Subcutaneous adipose tissue (tissue), 4 donors: ENCODE measurements around the gene SPATA25. TPM values are rescaled to one million over a fixed set of nuclear protein-coding genes. Genes with fewer than 3 reads are reported as not detected.

Experiments used
- CTCF ChIP-seq: fragments of 450-650 bp; IDR thresholded peaks from one replicate; pipeline ENCODE4 v1.5.1; 2016; ENCODE audit warnings: low read depth, mild to moderate bottlenecking, control low read depth, antibody characterized with exemption, moderate library complexity
- total RNA-seq, 4 donors: library from RNA; depleted of rRNA; stranded (reverse); fragments of >200 nt; gene quantifications; one replicate each; pipeline ENCODE4 v1.1.0, GENCODE V29; 2016

SPATA25 gene
- total RNA-seq, 4 donors from 2014 or later, result 2.2 to 13.4 (median 2.9) TPM

DNA sequence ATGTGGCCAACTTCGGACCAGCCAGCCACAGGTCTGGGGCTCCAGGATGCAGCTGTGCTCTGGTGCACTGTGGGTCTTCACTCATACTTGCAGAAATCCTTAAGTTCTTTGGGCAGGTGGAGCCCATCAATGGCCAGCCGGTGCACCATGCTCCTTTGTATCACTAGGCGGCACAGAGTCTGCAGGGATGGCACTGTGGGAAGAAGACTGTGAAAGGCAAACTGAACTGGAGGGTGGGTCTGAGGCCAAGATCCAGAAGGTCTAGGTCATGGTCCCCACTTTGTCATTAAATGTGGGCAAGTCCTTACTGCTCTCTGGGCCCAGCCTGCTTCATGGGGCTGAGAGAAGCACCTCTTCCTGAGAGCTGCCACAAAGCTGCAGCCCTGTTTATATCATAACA is 1.3 kb upstream of the SPATA25 start:
- no peak for TF ChIP-seq CTCF

DNA sequence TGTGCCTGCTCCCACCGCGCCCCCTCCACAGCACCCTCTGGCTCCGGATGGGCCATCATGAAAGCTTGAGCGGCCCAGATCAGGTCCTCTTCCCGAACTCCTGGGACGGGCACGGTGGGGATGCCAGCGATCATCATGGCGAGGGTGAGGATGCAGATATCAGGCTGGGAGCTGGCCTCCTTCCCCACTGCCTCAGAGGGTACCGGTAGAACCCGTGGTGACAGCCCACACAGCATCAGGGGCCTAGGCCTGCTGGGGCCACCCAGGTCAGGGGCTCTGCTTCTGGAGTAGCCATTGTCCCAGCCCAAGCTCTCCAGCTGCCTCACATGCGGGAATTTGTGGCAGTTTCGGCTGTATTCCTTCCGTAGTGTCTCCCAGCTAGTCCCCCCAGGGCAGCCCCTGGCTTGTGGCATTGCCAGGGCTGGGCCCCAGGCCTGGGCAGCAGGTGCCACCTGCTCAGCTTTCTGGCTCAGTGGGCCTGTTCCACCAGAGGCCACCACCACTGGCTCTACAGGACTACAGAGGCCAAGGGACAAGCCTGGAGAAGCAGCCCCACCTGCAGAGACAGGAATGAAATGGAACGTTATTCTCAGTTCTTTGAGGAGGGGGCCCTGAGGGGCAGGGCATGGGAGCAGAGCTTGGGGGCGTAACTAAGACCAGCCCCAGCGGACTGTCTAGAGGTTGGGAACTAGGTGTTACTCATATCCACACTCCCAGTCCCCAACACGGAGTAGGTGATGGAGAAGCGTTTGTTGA is 654 bp downstream of the SPATA25 start:
- no peak for TF ChIP-seq CTCF

GRCh38 chr20:45883100-45883469 is 4.3 kb downstream of the SPATA25 start:
- no peak for TF ChIP-seq CTCF

DNA sequence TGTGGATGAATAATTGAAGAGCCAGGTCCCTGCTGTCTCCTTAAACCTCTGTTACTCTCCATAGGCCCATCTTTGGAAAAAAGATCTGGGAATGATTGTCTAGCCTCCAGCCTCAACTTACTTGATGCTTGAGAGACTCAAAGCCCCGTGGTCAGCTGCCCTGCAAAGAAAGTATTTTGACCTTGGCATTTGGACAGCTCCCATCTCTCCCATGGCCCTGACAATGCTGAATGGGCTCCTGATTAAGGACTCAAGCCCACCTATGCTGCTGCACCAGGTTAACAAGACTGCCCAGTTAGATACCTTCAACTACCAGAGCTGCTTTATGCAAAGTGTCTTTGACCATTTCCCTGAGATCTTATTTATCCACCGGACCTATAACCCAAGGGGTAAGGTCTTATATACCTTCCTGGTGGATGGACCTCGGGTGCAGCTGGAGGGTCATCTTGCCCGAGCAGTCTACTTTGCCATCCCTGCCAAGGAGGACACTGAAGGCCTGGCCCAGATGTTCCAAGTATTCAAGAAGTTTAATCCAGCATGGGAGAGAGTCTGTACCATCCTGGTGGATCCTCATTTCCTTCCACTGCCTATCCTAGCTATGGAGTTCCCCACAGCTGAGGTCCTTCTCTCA is 4.8 kb downstream of the SPATA25 start:
- TF ChIP-seq CTCF, result no peak

GRCh38 chr20:45880988-45881788 is 6.2 kb downstream of the SPATA25 start, which contains the start of gene ZSWIM1:
TSS of gene ZSWIM1 (plus strand) at chr20:45881227. CDS start at chr20:45882593, 1,366 bp downstream.
- no peak for TF ChIP-seq CTCF

DNA sequence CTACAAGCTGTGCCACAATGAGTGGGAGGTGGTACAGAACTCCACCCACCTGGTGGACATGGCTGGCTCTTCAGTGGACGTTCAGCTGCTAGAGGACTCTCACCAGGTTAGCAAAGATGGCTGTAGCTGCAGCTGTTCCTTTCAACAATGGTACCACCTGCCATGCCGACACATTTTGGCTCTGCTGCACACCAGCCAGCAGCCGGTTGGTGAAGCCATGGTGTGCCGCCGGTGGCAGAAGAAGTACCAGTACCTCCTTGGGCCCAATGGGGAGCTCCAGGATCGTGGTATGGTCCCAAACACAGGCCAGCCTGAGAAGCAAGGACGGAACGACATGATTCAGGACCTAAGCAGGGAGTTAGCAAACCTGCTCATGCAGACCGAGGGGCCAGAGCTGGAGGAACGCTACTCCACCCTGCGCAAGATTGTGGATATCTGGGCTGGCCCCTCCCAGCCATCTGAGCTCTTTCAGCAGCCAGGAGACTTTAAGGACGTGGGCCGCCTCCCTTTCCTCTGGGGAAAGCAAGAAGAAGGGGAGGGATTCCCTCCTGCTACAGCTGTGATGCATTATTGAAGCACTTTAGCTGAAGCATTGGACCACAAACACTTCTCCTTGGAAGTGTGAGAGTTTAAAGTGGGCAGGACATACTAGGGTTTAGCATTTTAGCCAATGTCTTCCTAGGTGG is 9.2 kb downstream of the SPATA25 start:
- TF ChIP-seq CTCF, result no peak

GRCh38 chr20:45874576-45874975 is 12.8 kb downstream of the SPATA25 start:
- TF ChIP-seq CTCF, result no peak
